MM.1S (cell line): ENCODE results near the gene KLHL1.

Source experiments
- EZH2 ChIP-seq: fragments of 300-600 bp; sonication (generic); optimal IDR thresholded peaks from 2 replicates; pipeline ENCODE3; 2017; ENCODE audit warnings: low read depth, mild to moderate bottlenecking, antibody characterized with exemption, low read length, mixed read lengths
- EZH2phosphoT487 ChIP-seq: fragments of 300-600 bp; sonication (generic); IDR thresholded peaks from 2 replicates; pipeline ENCODE4 v1.6.1; 2018; ENCODE audit warnings: antibody characterized with exemption, low read length
- TF ChIP-seq, protein P1 (sequence below): fragments of 300-600 bp; sonication (generic); IDR thresholded peaks from 2 replicates; pipeline ENCODE4 v1.5.1; 2016; ENCODE audit warnings: antibody characterized with exemption, low read length, mixed read lengths

GRCh38 chr13:70016116-70016515 is 92.1 kb downstream of the KLHL1 start:
- TF ChIP-seq EZH2 (no peak), EZH2phosphoT487 (no peak)
- TF ChIP-seq, protein P1, sequence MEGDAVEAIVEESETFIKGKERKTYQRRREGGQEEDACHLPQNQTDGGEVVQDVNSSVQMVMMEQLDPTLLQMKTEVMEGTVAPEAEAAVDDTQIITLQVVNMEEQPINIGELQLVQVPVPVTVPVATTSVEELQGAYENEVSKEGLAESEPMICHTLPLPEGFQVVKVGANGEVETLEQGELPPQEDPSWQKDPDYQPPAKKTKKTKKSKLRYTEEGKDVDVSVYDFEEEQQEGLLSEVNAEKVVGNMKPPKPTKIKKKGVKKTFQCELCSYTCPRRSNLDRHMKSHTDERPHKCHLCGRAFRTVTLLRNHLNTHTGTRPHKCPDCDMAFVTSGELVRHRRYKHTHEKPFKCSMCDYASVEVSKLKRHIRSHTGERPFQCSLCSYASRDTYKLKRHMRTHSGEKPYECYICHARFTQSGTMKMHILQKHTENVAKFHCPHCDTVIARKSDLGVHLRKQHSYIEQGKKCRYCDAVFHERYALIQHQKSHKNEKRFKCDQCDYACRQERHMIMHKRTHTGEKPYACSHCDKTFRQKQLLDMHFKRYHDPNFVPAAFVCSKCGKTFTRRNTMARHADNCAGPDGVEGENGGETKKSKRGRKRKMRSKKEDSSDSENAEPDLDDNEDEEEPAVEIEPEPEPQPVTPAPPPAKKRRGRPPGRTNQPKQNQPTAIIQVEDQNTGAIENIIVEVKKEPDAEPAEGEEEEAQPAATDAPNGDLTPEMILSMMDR = no peak
